Activated CD4-positive, alpha-beta T cell treated with anti-CD3 and anti-CD28 coated beads, Interleukin-2, Interleukin-4, amounts not matched to agents 100 ng/mL and 50 ng/mL, durations not matched to agents 16 hours and 8 hours (primary cell): ENCODE measurements around the gene OR4M2.
"Not testable (repeated sequence)": the region's sequence is repeated elsewhere in the genome, so short reads cannot be mapped to it uniquely, and the experiment has no call there.

Experiments
- DNase-seq: peaks from one replicate; pipeline ENCODE4 v3.0.0-alpha.2; 2020; ENCODE audit warnings: low spot score

Gene OR4M2, protein sequence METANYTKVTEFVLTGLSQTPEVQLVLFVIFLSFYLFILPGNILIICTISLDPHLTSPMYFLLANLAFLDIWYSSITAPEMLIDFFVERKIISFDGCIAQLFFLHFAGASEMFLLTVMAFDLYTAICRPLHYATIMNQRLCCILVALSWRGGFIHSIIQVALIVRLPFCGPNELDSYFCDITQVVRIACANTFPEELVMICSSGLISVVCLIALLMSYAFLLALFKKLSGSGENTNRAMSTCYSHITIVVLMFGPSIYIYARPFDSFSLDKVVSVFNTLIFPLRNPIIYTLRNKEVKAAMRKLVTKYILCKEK

DNA sequence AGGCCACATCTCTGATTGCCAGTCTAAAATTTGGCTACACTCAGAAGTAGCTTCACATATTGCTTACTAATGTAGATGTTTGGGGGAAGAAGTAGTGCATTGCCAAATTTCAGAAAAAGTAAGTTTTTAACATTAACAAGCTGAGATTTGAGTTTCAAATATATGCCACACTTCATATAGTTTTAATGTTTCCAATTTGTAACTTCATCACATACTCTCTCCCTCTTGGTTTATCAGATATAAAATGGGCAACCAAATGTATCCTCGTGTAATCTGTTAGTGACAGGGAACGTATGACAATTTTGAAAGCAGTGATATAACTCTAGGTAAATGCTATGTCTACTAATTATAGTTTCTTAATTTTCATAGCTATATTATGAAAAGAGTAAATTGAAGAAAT is at the start of gene OR4M2:
Gene OR4M2 (plus strand): TSS at position 301 of the 400 bp plus-strand sequence. CDS start 98 bp downstream, at position 399.
- DNase-seq = not testable (repeated sequence)

DNA sequence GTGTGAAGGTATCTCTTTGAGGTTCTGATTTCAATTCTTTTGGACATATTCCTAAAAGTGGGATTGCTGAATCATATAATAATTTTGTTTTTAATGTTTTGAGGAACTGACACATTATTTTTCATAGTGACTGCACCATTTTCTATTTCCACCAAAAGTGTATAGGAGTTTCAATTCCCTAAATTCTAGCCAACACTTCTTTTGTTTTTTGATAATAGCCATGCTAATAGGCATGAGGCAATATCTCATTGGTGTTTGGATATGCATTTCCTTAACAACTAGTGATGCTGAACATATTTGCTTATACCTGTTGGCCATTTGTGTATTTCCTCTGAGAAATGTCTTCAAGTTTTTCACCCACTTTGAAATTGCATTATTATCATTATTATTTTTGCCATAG is 11.1 kb upstream of the OR4M2 start:
- DNase-seq = not testable (repeated sequence)

DNA sequence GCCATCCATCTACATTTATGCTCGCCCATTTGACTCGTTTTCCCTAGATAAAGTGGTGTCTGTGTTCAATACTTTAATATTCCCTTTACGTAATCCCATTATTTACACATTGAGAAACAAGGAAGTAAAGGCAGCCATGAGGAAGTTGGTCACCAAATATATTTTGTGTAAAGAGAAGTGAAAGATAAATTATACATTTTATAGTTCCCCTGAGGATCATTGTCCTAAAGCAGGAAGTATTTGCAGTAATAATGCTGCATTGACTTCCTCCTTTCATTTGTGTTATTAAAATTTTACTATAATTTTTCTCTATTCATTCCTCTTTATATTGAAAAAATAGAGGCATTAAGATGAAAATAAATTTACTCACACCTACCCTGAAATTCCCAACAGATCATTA is 1.1 kb downstream of the OR4M2 start:
- DNase-seq = not testable (repeated sequence)

DNA sequence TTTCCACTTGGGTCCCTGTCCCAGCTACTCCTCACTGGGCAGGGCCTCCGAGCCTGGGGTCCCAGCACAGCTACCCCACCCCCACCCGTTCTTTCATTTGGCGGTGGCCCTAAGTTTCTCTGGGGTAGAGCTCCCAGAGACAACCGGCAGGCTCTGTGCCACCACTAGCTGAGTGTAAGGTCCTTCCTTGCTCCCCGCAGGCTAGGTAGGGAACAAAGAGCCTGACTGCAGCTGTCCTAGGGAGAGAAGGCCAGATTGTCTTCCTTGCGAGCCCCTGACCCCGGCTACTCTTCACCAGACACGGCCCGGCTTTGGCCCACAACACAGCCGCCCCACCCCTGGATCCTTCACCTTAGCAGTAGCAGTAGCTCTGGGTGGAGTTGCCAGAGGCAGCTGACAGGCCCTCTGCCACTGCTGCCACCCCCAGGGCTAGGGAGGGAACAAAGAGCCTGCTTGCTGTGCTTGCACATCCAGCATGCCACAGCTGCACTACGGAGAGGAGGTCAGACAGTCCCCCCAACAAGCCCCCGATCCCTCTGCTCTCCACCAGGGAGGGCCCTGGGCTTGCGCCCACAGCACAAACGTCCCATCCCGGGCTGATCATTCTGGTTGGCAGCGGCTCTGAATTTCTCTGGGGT is 18.4 kb downstream of the OR4M2 start:
- DNase-seq = not testable (repeated sequence)

DNA sequence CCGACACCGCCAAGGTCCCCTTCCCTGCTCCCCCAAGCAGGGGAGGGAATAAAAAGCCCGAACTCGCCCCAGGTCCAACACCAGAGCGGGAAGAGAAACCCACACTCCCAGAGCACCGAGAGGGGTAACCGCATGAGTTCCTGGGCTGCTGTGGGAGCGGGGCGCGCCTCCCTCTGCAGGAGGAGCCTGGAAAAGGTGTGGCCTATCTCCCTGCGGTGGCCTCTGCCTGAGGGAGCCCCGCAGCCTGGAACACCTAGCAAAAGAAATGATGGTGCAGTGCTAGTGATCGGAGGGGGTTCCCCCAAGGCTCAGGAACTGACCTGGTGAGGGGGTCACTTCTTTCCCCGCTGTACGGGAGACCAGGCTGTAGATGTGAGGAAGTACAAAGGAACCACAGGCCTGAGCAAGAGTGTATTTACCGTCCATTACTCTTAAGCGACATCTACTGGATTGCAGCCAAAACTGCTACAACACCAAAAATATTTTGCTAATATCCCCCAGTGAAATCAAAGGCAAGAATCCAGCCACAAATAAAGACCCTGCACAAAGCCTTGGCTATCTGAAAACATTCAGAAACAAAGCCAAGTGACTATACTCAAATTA is 19.1 kb downstream of the OR4M2 start:
- DNase-seq = not testable (repeated sequence)

DNA sequence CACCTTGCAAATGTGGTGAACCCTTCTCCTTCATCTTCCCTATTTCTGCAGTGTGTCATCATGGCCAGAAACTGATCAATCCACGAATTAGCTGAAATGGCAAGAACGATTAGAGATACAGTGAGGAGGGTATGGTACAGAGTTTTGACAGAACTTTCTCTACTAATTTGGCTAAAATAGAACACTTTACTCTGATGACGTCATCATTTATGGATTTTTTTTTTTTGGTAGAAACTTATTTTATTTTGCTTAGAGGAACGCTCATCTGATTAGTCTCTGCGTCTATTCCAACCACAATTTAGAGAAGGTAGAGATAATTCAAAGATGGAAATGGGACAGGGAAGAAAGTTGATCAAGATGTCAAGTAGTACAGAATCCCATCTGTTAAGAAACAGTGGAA is 41.7 kb downstream of the OR4M2 start:
- DNase-seq = not testable (repeated sequence)
